ENCODE measurements around the gene KRTAP12-3.

- TF ChIP-seq CTCF (IDR thresholded peaks at IDR 0.05) (no peak), EP300 (IDR thresholded peaks at IDR 0.05) (no peak)
These were observed 17.0 kb upstream of the KRTAP12-3 start for GRCh38 chr21:44640761-44641160.

All from tibial nerve (tissue), 4 donors.